ENCODE results near the gene RALY. TPM values are rescaled to one million over a fixed set of nuclear protein-coding genes. Genes with fewer than 3 reads are reported as not detected.

The RALY gene
- total RNA-seq, 2 experiments from 2014 or later = 136 to 163 TPM

DNA sequence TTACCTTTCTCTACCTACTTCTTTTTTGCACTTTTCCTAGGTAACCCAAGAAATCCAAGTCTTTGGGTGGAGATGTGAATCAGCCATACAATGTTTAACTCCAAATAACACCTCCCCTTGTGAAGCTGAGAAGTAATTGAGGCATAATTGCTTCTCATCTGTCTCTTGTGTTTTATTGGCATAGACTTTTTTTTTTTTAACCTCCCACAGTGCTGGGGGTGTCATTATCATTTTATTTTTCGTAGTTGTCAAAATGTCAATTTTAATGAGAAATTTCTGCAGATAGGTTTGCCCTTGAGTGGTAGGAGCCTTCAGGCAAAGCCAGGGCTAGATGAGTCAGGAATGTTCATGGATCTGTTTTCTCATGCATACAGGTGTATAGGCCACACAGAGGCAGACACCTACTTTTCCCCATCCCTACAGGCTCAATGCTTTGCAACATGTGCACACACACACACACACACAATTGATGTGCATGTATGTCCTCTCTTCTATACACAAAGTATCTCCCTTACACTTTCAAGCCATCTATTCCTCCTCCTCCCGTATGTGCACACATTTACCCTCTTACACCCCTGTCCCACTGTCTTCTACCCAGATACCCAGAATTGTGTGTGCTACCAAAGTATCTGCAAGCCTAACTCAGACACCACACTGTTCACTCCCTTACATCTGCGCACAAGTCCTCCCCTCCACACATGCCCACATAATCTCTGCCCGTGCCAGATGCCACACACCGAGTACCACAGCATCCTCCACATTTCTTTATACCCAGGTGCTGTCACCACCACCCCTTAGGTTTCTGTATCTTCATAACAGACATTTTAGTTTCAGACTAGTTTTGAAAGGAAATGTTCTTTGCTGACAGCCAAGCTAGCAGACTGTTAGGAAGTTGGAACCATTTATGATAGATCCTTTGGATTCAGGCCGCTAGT lies 22.0 kb downstream of the RALY start:
- peaks cover 30% of the 10 kb centered on the region for H3K4me1 ChIP-seq (ENCODE audit: insufficient read depth, low read length, poor library complexity, severe bottlenecking)

DNA sequence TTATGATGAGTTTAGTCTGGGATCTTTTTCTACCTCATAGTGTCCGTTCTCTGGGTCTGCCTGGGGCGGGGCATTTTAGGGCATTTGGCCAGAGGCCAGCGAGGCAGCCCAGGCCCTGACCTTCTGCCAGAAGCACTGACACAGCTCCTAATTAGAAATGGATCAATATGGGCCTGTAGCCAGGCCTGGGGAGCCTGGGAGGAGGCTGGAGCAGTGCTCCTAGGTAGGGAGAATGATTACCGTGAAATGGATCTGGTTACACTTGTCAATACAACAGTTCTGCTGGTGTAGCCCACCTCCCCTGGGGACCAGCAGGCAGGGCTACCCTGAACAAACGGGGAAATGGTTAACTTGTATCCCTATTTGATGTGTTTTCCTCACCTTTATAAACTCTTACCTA lies 23.0 kb downstream of the RALY start:
- Histone ChIP-seq H3K79me2 (ENCODE audit: insufficient read depth, low read depth, low read length) (peaks cover 96% of the 10 kb centered on the region), H3K4me2 (ENCODE audit: low read length) (no peak overlapping the region), H4K20me1 (ENCODE audit: insufficient read depth, low read length) (peaks cover 30% of the 10 kb centered on the region), H3K9me2 (ENCODE audit: insufficient read depth, low read length) (no peaks in the 10 kb centered on the region), H2AFZ (ENCODE audit: low read length) (no peak overlapping the region), H3K36me3 (ENCODE audit: insufficient read depth, low read length) (peaks cover 28% of the 10 kb centered on the region), H3K4me1 (ENCODE audit: insufficient read depth, low read length, poor library complexity, severe bottlenecking) (peaks cover 35% of the 10 kb centered on the region), H3K27ac (ENCODE audit: low read depth, low read length, poor library complexity, severe bottlenecking) (no peak overlapping the region), H3K9me3 (ENCODE audit: low read length) (no peaks in the 10 kb centered on the region), H3K4me3 (ENCODE audit: low read depth, low read length, poor library complexity, severe bottlenecking) (no peak overlapping the region)
- no peak for DNase-seq (ENCODE audit: low spot score)
- intact Hi-C loops (cut with micrococcal nuclease; ENCODE audit: unreplicated experiment) = no loop called here
- CTCF ChIA-PET (ENCODE audit: unreplicated experiment) = no interaction called here
- no peak for TF ChIP-seq EZH2phosphoT487 (IDR thresholded peaks at IDR 0.05; ENCODE audit: borderline replicate concordance, low read depth, low read length)
- TF ChIP-seq, protein P1, sequence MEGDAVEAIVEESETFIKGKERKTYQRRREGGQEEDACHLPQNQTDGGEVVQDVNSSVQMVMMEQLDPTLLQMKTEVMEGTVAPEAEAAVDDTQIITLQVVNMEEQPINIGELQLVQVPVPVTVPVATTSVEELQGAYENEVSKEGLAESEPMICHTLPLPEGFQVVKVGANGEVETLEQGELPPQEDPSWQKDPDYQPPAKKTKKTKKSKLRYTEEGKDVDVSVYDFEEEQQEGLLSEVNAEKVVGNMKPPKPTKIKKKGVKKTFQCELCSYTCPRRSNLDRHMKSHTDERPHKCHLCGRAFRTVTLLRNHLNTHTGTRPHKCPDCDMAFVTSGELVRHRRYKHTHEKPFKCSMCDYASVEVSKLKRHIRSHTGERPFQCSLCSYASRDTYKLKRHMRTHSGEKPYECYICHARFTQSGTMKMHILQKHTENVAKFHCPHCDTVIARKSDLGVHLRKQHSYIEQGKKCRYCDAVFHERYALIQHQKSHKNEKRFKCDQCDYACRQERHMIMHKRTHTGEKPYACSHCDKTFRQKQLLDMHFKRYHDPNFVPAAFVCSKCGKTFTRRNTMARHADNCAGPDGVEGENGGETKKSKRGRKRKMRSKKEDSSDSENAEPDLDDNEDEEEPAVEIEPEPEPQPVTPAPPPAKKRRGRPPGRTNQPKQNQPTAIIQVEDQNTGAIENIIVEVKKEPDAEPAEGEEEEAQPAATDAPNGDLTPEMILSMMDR (conservative IDR thresholded peaks at IDR 0.05; ENCODE audit: low read length) = no peak
- POLR2A ChIA-PET = interaction anchor here (0.6 to 1.0 kb wide), 4 partner anchors 16 to 1545 kb away, joined by 3 to 4 read pairs (median 3); no protein-coding TSS in a partner anchor
- BruUV-seq (replicated peaks) = no TSS peak

More for the DNA sequence above, 22.0 kb downstream of the RALY start:
- DNase-seq (ENCODE audit: low spot score) = no peak
- no peak for TF ChIP-seq EZH2phosphoT487 (IDR thresholded peaks at IDR 0.05; ENCODE audit: borderline replicate concordance, low read depth, low read length)
- TF ChIP-seq, protein P1 (conservative IDR thresholded peaks at IDR 0.05; ENCODE audit: low read length) = no peak
- ChIA-PET POLR2A (interaction anchor here (0.6 to 1.0 kb wide), 3 partner anchors 15 to 1546 kb away, joined by 3 to 4 read pairs (median 3); no protein-coding TSS in a partner anchor), CTCF (ENCODE audit: unreplicated experiment) (no interaction called here)
- Histone ChIP-seq H3K79me2 (ENCODE audit: insufficient read depth, low read depth, low read length) (peaks cover 97% of the 10 kb centered on the region), H3K36me3 (ENCODE audit: insufficient read depth, low read length) (peaks cover 22% of the 10 kb centered on the region), H2AFZ (ENCODE audit: low read length) (no peak overlapping the region), H3K9me2 (ENCODE audit: insufficient read depth, low read length) (no peaks in the 10 kb centered on the region), H3K4me2 (ENCODE audit: low read length) (no peak overlapping the region), H3K9me3 (ENCODE audit: low read length) (no peaks in the 10 kb centered on the region), H3K27ac (ENCODE audit: low read depth, low read length, poor library complexity, severe bottlenecking) (no peak overlapping the region), H4K20me1 (ENCODE audit: insufficient read depth, low read length) (peaks cover 30% of the 10 kb centered on the region), H3K4me3 (ENCODE audit: low read depth, low read length, poor library complexity, severe bottlenecking) (no peak overlapping the region)
- intact Hi-C loops (cut with micrococcal nuclease; ENCODE audit: unreplicated experiment) = no loop called here
- BruUV-seq (replicated peaks) = no TSS peak

DNA sequence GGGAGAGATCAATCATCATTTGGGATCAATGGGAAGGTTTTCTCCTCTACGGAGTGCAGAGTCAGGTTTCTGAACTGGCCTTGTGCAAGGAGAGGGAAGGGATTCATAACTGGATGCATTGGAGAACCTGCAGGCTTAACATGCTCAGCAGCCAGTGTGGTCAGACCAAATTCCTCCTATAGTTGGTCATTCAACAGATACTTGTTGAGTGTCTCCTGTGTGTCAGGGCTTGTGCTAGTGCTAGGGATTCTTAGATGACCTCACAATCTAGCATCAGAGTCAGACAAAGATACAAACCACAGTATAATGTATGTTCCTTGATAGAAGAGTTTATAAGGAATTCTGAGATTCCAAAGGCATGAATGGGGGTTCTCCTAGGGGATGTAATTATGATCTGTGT lies 23.9 kb downstream of the RALY start:
- no peaks in the 10 kb centered on the region for H3K9me2 ChIP-seq (ENCODE audit: insufficient read depth, low read length)
- peaks cover 28% of the 10 kb centered on the region for H3K36me3 ChIP-seq (ENCODE audit: insufficient read depth, low read length)
- no peak overlapping the region for H3K27ac ChIP-seq (ENCODE audit: low read depth, low read length, poor library complexity, severe bottlenecking)
- no peak overlapping the region for H3K4me3 ChIP-seq (ENCODE audit: low read depth, low read length, poor library complexity, severe bottlenecking)
- BruUV-seq (replicated peaks) = no TSS peak
- intact Hi-C loops (cut with micrococcal nuclease; ENCODE audit: unreplicated experiment) = no loop called here
- H3K4me2 ChIP-seq (ENCODE audit: low read length) = no peak overlapping the region
- TF ChIP-seq, protein P1 (conservative IDR thresholded peaks at IDR 0.05; ENCODE audit: low read length) = no peak
- TF ChIP-seq EZH2phosphoT487 (IDR thresholded peaks at IDR 0.05; ENCODE audit: borderline replicate concordance, low read depth, low read length) = no peak
- H3K4me1 ChIP-seq (ENCODE audit: insufficient read depth, low read length, poor library complexity, severe bottlenecking) = peaks cover 44% of the 10 kb centered on the region
- no peak overlapping the region for H2AFZ ChIP-seq (ENCODE audit: low read length)
- peaks cover 96% of the 10 kb centered on the region for H3K79me2 ChIP-seq (ENCODE audit: insufficient read depth, low read depth, low read length)
- H4K20me1 ChIP-seq (ENCODE audit: insufficient read depth, low read length) = peaks cover 23% of the 10 kb centered on the region
- no peak for DNase-seq (ENCODE audit: low spot score)
- ChIA-PET CTCF (ENCODE audit: unreplicated experiment) (no interaction called here), POLR2A (no interaction called here)
- no peaks in the 10 kb centered on the region for H3K9me3 ChIP-seq (ENCODE audit: low read length)
